Type B pancreatic cell (in vitro differentiated cells): Measurements from ENCODE around the gene IFIT2. TPM values are rescaled to one million over a fixed set of nuclear protein-coding genes. Genes with fewer than 3 reads are reported as not detected.
A peak's percentile ranks its signal among the peaks of the same experiment; 100 is the strongest.

Experiments
- DNase-seq: peaks from one replicate; pipeline ENCODE4 v3.0.0; 2021; ENCODE audit warnings: mixed read lengths; ENCODE audit not compliant: unreplicated experiment; ENCODE audit errors: extremely low spot score
- H3K27ac Mint-ChIP-seq: 2 replicates; pipeline ENCODE4 v1.8.0; 2021; ENCODE audit warnings: mild to moderate bottlenecking, mixed read lengths
- H3K27me3 Mint-ChIP-seq: 2 replicates; pipeline ENCODE4 v1.8.0; 2021; ENCODE audit warnings: mixed read lengths
- H3K36me3 Mint-ChIP-seq: 2 replicates; pipeline ENCODE4 v1.8.0; 2021; ENCODE audit warnings: mixed read lengths
- H3K4me1 Mint-ChIP-seq: one replicate; pipeline ENCODE4 v1.8.0; 2021; ENCODE audit warnings: mixed read lengths; ENCODE audit not compliant: unreplicated experiment
- H3K4me3 Mint-ChIP-seq: 2 replicates; pipeline ENCODE4 v1.8.0; 2021; ENCODE audit warnings: mild to moderate bottlenecking, mixed read lengths
- H3K9me3 Mint-ChIP-seq: 2 replicates; pipeline ENCODE4 v1.8.0; 2021; ENCODE audit warnings: mixed read lengths
- total RNA-seq: library from RNA; stranded (reverse); gene quantifications from 2 replicates; pipeline ENCODE4 v1.2.1, GENCODE V29; 2021; ENCODE audit warnings: low replicate concordance
- TF ChIP-seq, protein P1 (sequence below): fragments of 200-600 bp; sonication (generic); conservative IDR thresholded peaks from 2 replicates; pipeline ENCODE4 v1.5.0; 2021; ENCODE audit warnings: antibody characterized with exemption, mild to moderate bottlenecking

IFIT2 gene
- total RNA-seq, 1 donor from 2014 or later: 1.3 TPM

DNA sequence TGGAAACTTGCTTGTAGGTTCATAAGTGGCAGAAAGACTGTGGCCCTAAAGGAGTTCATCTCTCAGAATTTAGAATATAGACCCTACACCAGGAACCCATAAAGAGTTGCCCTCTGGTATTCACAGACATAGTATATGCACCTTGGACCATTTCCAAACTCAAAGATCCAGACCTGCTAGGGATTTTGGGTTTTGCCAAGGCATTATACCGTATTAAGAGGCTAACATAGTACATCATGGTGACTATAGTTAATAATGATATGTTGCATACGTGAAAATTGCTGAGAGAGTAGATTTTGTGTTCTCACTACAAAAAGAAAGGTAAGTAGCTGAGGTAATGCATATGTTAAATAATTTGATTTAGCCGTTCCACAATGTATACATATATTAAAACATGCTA is 39.8 kb downstream of the IFIT2 start:
- H3K4me1 Mint-ChIP-seq: peaks cover 15% of the 10 kb centered on the region
- H3K27ac Mint-ChIP-seq: no peak overlapping the region
- DNase-seq: no peak
- no peaks in the 10 kb centered on the region for H3K27me3 Mint-ChIP-seq
- TF ChIP-seq, protein P1, sequence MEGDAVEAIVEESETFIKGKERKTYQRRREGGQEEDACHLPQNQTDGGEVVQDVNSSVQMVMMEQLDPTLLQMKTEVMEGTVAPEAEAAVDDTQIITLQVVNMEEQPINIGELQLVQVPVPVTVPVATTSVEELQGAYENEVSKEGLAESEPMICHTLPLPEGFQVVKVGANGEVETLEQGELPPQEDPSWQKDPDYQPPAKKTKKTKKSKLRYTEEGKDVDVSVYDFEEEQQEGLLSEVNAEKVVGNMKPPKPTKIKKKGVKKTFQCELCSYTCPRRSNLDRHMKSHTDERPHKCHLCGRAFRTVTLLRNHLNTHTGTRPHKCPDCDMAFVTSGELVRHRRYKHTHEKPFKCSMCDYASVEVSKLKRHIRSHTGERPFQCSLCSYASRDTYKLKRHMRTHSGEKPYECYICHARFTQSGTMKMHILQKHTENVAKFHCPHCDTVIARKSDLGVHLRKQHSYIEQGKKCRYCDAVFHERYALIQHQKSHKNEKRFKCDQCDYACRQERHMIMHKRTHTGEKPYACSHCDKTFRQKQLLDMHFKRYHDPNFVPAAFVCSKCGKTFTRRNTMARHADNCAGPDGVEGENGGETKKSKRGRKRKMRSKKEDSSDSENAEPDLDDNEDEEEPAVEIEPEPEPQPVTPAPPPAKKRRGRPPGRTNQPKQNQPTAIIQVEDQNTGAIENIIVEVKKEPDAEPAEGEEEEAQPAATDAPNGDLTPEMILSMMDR: no peak
- no peak overlapping the region for H3K4me3 Mint-ChIP-seq
- no peaks in the 10 kb centered on the region for H3K9me3 Mint-ChIP-seq
- peaks cover 7% of the 10 kb centered on the region for H3K36me3 Mint-ChIP-seq

DNA sequence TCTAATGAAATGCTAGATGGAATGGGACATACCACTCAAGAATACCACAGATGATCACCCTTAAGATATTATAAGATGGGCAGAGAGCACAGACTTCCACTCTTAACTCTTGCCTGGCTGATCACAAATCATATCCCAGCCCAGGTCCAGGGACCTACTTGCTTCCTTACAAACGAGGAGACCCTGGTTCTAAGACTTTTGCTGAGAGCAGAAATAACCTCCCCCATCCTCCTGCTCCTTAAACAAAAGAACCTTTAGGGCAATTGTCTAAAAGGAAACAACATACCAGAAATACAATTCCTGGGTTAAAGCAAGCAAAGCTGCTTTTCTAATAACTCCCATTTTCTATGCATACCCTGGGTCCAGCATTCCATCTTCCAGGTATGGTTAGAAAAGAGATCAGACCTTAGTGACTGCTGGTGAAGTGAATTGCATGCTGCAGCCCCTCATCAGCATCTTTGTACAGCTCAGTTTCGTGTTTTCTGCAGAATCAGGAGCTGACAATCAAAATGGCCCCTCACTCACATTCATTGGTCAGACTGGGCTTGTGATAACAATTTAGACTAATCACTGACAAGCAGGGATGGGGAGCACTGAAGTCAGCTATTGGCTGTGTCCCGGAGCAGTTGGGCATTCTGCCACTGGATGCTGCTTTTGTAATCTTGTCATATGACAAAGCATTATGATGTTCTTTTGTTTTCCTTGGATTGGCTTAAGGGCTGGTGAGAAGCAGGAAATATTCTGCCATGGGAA is 40.5 kb downstream of the IFIT2 start:
- peak overlapping the region; percentile 23 for H3K27ac Mint-ChIP-seq
- TF ChIP-seq, protein P1: no peak

DNA sequence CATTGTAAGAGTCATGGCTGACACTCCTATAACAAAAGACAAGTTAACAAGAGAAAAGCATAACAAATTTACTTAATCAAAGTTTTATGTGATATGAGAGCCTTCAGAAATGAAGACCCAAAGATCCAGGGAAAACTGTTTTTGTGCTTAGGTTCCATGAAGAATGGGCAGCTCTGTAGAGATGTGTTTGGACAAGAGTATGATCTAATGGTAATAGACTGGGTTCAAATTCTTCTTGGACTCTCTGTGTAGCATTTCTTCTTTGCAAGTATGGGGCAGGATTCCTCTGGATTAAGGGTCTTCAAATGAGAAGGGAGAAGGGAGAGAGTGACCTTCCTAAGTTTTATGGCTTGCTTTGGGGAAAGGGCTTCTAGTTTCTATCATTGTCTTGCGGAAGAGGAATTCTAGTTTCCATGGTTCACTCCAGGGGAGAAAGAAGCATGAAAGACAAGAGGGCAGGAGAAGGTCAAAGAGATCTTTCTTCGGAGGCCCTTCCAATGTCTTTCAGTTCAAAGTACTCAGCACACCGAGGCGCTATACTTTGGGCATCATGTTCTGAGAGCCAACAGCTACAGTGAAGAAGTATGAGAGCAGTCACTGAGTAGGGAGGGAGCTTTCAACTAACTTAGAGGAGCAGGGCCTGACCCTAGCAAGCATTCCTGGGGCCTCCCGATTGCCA is 41.4 kb downstream of the IFIT2 start:
- no peak for DNase-seq
- H3K27me3 Mint-ChIP-seq: no peaks in the 10 kb centered on the region
- TF ChIP-seq, protein P1: no peak
- no peaks in the 10 kb centered on the region for H3K9me3 Mint-ChIP-seq
- no peak overlapping the region for H3K4me3 Mint-ChIP-seq
- H3K27ac Mint-ChIP-seq: no peak overlapping the region
- peaks cover 25% of the 10 kb centered on the region for H3K4me1 Mint-ChIP-seq
- H3K36me3 Mint-ChIP-seq: peaks cover 7% of the 10 kb centered on the region

More for the DNA sequence above, 40.5 kb downstream of the IFIT2 start:
- H3K4me1 Mint-ChIP-seq: peaks cover 20% of the 10 kb centered on the region
- no peak overlapping the region for H3K4me3 Mint-ChIP-seq
- DNase-seq: no peak
- no peaks in the 10 kb centered on the region for H3K9me3 Mint-ChIP-seq
- no peaks in the 10 kb centered on the region for H3K27me3 Mint-ChIP-seq
- peaks cover 7% of the 10 kb centered on the region for H3K36me3 Mint-ChIP-seq

DNA sequence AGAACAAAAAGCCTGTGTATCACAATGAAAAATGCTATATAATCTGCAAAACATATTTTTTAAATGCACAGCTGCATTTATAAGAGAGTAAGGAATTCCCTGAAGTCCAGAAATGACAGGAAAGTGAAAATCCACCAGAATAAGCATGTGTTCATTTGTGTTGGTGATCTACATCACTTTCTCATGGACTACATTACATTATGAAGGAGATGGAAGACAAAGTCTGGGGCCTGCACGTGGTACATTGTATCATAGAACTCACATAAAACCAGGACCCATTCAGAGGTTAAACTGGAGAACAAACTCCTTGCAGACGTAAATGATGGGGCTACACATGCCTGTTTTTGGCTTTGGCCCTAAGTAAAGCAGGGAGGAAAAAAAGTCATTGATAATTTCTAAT is 42.3 kb downstream of the IFIT2 start:
- Mint-ChIP-seq H3K9me3 (no peaks in the 10 kb centered on the region), H3K27me3 (no peaks in the 10 kb centered on the region), H3K4me1 (peaks cover 34% of the 10 kb centered on the region), H3K36me3 (peaks cover 4% of the 10 kb centered on the region), H3K27ac (no peak overlapping the region), H3K4me3 (no peak overlapping the region)
- TF ChIP-seq, protein P1: no peak
- no peak for DNase-seq

DNA sequence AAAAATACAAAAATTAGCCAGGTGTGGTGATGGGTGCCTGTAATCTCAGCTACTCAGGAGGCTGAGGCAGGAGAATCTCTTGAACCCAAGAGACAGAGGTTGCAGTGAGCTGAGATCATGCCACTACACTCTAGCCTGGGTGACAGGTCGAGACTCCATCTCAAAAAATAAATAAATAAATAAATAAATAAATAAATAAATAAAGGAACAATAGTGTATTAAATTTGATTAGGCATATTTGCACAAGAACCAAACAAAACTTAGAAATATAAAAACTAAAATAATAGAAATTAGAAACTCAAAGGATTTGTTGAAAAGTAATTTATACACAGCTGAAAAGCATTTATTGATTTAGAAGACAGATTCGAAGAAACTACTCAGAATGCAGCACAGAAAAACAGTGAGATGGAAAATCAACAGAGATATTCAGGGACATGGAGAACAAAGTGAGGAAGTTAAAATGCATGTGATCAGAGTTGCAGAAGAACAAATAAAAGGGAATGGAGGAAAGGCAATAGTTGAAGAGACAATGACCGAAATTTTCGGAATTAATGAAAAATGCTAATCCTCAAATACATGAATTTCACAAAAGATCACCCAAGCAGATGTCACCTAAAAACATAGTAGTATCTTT is 43.6 kb downstream of the IFIT2 start:
- DNase-seq: no peak
- Mint-ChIP-seq H3K27me3 (no peaks in the 10 kb centered on the region), H3K36me3 (no peaks in the 10 kb centered on the region), H3K4me3 (no peak overlapping the region), H3K27ac (no peak overlapping the region), H3K9me3 (no peaks in the 10 kb centered on the region), H3K4me1 (peaks cover 39% of the 10 kb centered on the region)
- TF ChIP-seq, protein P1: no peak
